ENCODE results near the gene CRCP.

CRCP gene

DNA sequence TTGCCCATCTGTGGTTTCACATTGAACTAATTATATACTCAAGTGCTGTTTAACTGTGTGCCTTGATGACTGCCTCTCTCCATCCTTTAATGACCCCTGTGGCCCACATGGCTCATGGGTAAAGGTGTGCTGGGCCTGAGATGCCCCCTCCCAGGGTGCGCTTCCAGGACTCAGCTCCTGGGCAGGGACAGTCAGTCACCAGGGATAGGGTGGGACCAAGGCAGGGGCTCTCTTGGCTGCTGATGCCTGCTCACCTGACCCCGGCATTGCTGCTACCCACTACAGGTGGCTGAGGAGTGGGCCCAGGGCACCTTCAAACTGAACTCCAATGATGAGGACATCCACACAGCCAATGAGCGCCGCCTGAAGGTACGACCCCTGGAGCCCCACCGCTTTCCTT, 32.6 kb upstream of the CRCP start:
- TF ChIP-seq CTCF (IDR thresholded peaks at IDR 0.05; ENCODE audit: extremely low read depth, missing control alignments): no peak
- DNase-seq (ENCODE audit: low spot score): no peak

- TF ChIP-seq CTCF (IDR thresholded peaks at IDR 0.05; ENCODE audit: extremely low read depth, missing control alignments): no peak
- no peak for DNase-seq (ENCODE audit: low spot score)
Observed at GRCh38 chr7:66082886-66083415, 31.7 kb upstream of the CRCP start.

DNA sequence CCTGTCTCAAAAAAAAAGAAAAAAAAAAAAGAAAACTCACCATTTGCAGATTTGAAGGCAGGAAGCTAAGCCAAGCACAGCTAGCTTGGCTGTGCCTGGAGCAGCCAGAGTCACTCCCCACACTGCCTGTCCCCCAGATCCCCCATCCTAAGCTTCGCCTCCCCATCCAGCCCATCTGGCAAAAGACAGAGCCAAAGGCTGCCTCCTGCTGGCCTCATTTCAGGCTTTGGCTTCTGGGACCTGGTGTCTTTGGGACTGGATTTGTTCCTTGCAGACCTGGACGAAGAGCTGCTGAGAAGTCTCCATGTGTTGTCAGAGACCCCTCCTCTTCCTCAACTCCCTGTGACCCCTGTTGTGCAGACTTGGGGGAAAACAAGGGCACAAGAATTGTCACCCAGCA, 31.0 kb upstream of the CRCP start:
- TF ChIP-seq CTCF (IDR thresholded peaks at IDR 0.05; ENCODE audit: extremely low read depth, missing control alignments): no peak
- no peak for DNase-seq (ENCODE audit: low spot score)

- DNase-seq (ENCODE audit: low spot score): no peak
- TF ChIP-seq CTCF (IDR thresholded peaks at IDR 0.05; ENCODE audit: extremely low read depth, missing control alignments): no peak
Observed at GRCh38 chr7:66088861-66089838, 25.5 kb upstream of the CRCP start.

DNA sequence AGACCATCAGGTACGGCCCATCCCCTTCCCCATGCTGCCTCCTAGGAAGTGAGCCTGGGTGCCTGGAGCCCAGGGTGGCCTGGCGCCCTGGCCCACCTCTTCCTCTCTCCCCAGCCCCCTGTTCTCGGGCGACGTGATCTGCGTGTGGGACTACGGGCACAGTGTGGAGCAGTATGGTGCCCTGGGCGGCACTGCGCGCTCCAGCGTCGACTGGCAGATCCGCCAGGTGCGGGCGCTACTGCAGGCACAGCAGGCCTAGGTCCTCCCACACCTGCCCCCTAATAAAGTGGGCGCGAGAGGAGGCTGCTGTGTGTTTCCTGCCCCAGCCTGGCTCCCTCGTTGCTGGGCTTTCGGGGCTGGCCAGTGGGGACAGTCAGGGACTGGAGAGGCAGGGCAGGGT, 22.0 kb upstream of the CRCP start:
- DNase-seq (ENCODE audit: low spot score): no peak
- no peak for TF ChIP-seq CTCF (IDR thresholded peaks at IDR 0.05; ENCODE audit: extremely low read depth, missing control alignments)

- TF ChIP-seq CTCF (IDR thresholded peaks at IDR 0.05; ENCODE audit: extremely low read depth, missing control alignments): no peak
- DNase-seq (ENCODE audit: low spot score): no peak
Observed at GRCh38 chr7:66095010-66095409, 19.6 kb upstream of the CRCP start.

DNA sequence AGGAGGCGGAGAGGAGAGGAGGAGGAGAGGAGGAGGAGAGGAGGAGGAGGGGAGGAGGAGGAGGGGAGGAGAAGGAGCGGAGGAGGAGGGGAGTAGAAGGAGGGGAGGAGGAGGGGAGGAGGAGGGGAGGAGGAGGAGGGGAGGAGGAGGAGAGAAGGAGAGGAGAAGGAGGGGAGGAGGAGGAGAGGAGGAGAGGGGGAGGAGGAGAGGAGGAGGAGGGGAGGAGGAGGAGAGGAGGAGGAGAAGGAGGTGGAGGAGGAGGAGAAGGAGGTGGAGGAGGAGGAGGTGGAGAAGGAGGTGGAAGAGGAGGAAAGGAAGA, 15.5 kb upstream of the CRCP start:
- TF ChIP-seq CTCF (IDR thresholded peaks at IDR 0.05; ENCODE audit: extremely low read depth, missing control alignments): no peak

More for the DNA sequence above, 15.5 kb upstream of the CRCP start:
- no peak for DNase-seq (ENCODE audit: low spot score)
